ENCODE measurements around the gene RAB3GAP1.

DNA sequence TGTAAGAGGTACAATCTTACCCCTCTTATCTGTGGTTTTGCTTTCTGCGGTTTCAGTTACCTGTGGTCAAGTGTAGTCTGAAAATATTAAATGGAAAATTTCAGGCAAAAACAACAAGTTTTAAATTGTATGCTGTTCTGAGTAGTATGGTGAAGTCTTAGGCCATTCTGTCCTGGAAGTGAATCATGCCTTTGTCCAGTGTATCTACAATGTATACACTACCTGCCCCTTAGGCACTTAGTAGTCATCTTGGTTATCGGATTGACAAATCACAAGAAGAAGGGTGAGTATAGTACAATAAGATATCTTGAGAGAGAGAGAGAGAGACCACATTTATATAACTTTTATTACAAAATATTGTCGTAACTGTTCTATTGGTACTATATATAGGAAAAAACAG lies 43.5 kb downstream of the RAB3GAP1 start:
- TF ChIP-seq CTCF (IDR thresholded peaks at IDR 0.05) (no peak), POLR2AphosphoS5 (IDR thresholded peaks at IDR 0.05) (no peak), POLR2A (IDR thresholded peaks at IDR 0.05) (no peak), EP300 (IDR thresholded peaks at IDR 0.05; ENCODE audit: low read depth) (no peak)
